IMR-90 (cell line): ENCODE results near the gene HOXB1. TPM values are rescaled to one million over a fixed set of nuclear protein-coding genes. Genes with fewer than 3 reads are reported as not detected.

Source experiments
- ATAC-seq: fragments of 200-7000 bp; cut with Tn5 transposase; 2 replicates; pipeline ENCODE4 v1.9.1; 2020; ENCODE audit warnings: low read depth, mild to moderate bottlenecking, moderate library complexity
- BruUV-seq: library from RNA; stranded (reverse); fragments of 400-500 nt; replicated peaks from 2 replicates; lab custom pipeline; 2021; lab: Mats Ljungman, UMichigan
- CTCF ChIA-PET: fragments of 300-600 bp; formaldehyde crosslinking; extraction: SDS; loops from one replicate; lab custom pipeline; 2021; ENCODE audit warnings: antibody characterized with exemption; lab: Yijun Ruan, JAX
- POLR2A ChIA-PET: fragments of 300-600 bp; sonication (Branson Sonifier 250); formaldehyde crosslinking; loops from one replicate; lab custom pipeline; 2022; ENCODE audit warnings: antibody characterized with exemption; ENCODE audit not compliant: unreplicated experiment; lab: Charles Lee
- DNase-seq: peaks from one replicate; pipeline ENCODE4 v3.0.0; 2013
- H2AFZ ChIP-seq: replicated peaks from 2 replicates; pipeline ENCODE3; 2013; ENCODE audit warnings: low read length, mild to moderate bottlenecking; ENCODE audit not compliant: poor library complexity
- H2AK5ac ChIP-seq: 2 replicates; pipeline ENCODE4 v1.6.1; 2013; ENCODE audit warnings: low read depth, low read length, inconsistent platforms
- H2AK9ac ChIP-seq: replicated peaks from 2 replicates; pipeline ENCODE3; 2013; ENCODE audit warnings: mild to moderate bottlenecking, low read depth, low read length, moderate library complexity; ENCODE audit not compliant: poor library complexity
- H2BK120ac ChIP-seq: 2 replicates; pipeline ENCODE4 v1.6.1; 2013; ENCODE audit warnings: low read depth, low read length, inconsistent platforms
- H2BK15ac ChIP-seq: 3 replicates; pipeline ENCODE4 v1.6.1; 2013; ENCODE audit warnings: low read depth, low read length, inconsistent platforms
- H2BK20ac ChIP-seq: 2 replicates; pipeline ENCODE4 v1.6.1; 2013; ENCODE audit warnings: low read depth, mild to moderate bottlenecking, inconsistent platforms, low read length, moderate library complexity
- H2BK5ac ChIP-seq: 2 replicates; pipeline ENCODE4 v1.6.1; 2013; ENCODE audit warnings: mild to moderate bottlenecking, low read depth, low read length, inconsistent platforms; ENCODE audit not compliant: poor library complexity, severe bottlenecking
- H3K14ac ChIP-seq: replicated peaks from 2 replicates; pipeline ENCODE4 v1.6.1; 2013; ENCODE audit warnings: low read depth, low read length, inconsistent platforms
- H3K18ac ChIP-seq: 2 replicates; pipeline ENCODE4 v1.6.1; 2013; ENCODE audit warnings: low read depth, low read length, control low read depth
- H3K23ac ChIP-seq: 2 replicates; pipeline ENCODE4 v1.6.1; 2013; ENCODE audit warnings: low read depth, low read length, inconsistent platforms
- H3K27ac ChIP-seq: 2 replicates; pipeline ENCODE4 v1.5.1; 2013; ENCODE audit warnings: mild to moderate bottlenecking, control low read depth, low read length; ENCODE audit not compliant: insufficient read depth
- H3K27me3 ChIP-seq: 2 replicates; pipeline ENCODE4 v1.6.1; 2013; ENCODE audit warnings: low read length; ENCODE audit not compliant: control insufficient read depth, insufficient read depth
- H3K36me3 ChIP-seq: 2 replicates; pipeline ENCODE4 v1.6.1; 2013; ENCODE audit warnings: low read length, mixed read lengths; ENCODE audit not compliant: control insufficient read depth, insufficient read depth
- H3K4ac ChIP-seq: 2 replicates; pipeline ENCODE4 v1.6.1; 2013; ENCODE audit warnings: low read depth, low read length, inconsistent platforms
- H3K4me1 ChIP-seq: 2 replicates; pipeline ENCODE4 v1.6.1; 2013; ENCODE audit warnings: low read length, mixed read lengths; ENCODE audit not compliant: control insufficient read depth, insufficient read depth
- H3K4me2 ChIP-seq: 2 replicates; pipeline ENCODE4 v1.6.1; 2013; ENCODE audit warnings: low read depth, mild to moderate bottlenecking, control low read depth, low read length, moderate library complexity
- H3K4me3 ChIP-seq: 2 replicates; pipeline ENCODE4 v1.5.1; 2013; ENCODE audit warnings: low read depth, mild to moderate bottlenecking, control low read depth, low read length, moderate library complexity; ENCODE audit not compliant: insufficient read depth
- H3K56ac ChIP-seq: 2 replicates; pipeline ENCODE4 v1.6.1; 2013; ENCODE audit warnings: low read length, inconsistent platforms; ENCODE audit not compliant: insufficient read depth; ENCODE audit errors: extremely low read depth
- H3K79me1 ChIP-seq, 2 experiments: 2 replicates each; pipeline ENCODE4 v1.6.1; 2013; ENCODE audit warnings: low read length in 2 of 2, inconsistent platforms in 1 of 2, low read depth in 1 of 2
- H3K9ac ChIP-seq: 2 replicates; pipeline ENCODE4 v1.6.1; 2013; ENCODE audit warnings: low read depth, low read length, control low read depth
- H3K9me1 ChIP-seq: 2 replicates; pipeline ENCODE4 v1.6.1; 2013; ENCODE audit warnings: low read length, inconsistent platforms; ENCODE audit not compliant: insufficient read depth
- H3K9me3 ChIP-seq: 2 replicates; pipeline ENCODE4 v1.6.1; 2013; ENCODE audit warnings: low read length; ENCODE audit not compliant: control insufficient read depth, insufficient read depth
- H4K20me1 ChIP-seq: 2 replicates; pipeline ENCODE4 v1.6.1; 2013; ENCODE audit warnings: low read length, inconsistent platforms; ENCODE audit not compliant: insufficient read depth
- H4K5ac ChIP-seq: 2 replicates; pipeline ENCODE4 v1.6.1; 2013; ENCODE audit warnings: mild to moderate bottlenecking, low read depth, low read length, control low read depth
- H4K8ac ChIP-seq, 2 experiments: 2 replicates each; pipeline ENCODE4 v1.6.1; 2013; ENCODE audit warnings: low read depth in 2 of 2, low read length in 2 of 2, control low read depth in 1 of 2, inconsistent platforms in 1 of 2
- H4K91ac ChIP-seq: 2 replicates; pipeline ENCODE4 v1.6.1; 2013; ENCODE audit warnings: low read depth, low read length, inconsistent platforms; ENCODE audit not compliant: insufficient read depth
- NFE2L2 ChIP-seq: fragments of 150-350 bp; IDR thresholded peaks from 2 replicates; pipeline ENCODE4 v1.6.1; 2016; ENCODE audit warnings: low read depth, mild to moderate bottlenecking, low read length
- USF2 ChIP-seq: fragments of 150-350 bp; IDR thresholded peaks from 2 replicates; pipeline ENCODE4 v1.6.1; 2017; ENCODE audit warnings: mild to moderate bottlenecking, antibody characterized with exemption, low read length, low read depth
- WGBS, 2 experiments: methylation state at CpG; one replicate each; pipeline versions ENCODE4 v1.1.5 to v1.1.7; 2013; ENCODE audit warnings: missing lambda C conversion rate in 2 of 2; ENCODE audit not compliant: insufficient read length in 1 of 2; ENCODE audit errors: extremely low coverage in 2 of 2; 5-methylcytosine and 5-hydroxymethylcytosine counted together
- dilution Hi-C: fragments of 300-500 bp; cut with HindIII; formaldehyde crosslinking; loops from one replicate; pipeline ENCODE4 v1.14.3; 2018; ENCODE audit warnings: low sequenced_read_pairs; ENCODE audit not compliant: unreplicated experiment
- in situ Hi-C: fragments of 300-500 bp; cut with MboI; formaldehyde crosslinking; loops from 3 replicates; pipeline ENCODE4 v1.14.3; 2019; ENCODE audit warnings: low sequenced_read_pairs, inconsistent platforms, mixed read lengths
- intact Hi-C: fragments of 100-400 bp; cut with micrococcal nuclease; formaldehyde crosslinking; loops from 2 replicates; pipeline ENCODE4 v1.10.0; 2022
- polyA plus RNA-seq, 3 experiments: library from polyadenylated mRNA; depleted of rRNA; stranded (reverse); fragments of >200 nt; gene quantifications; 2 replicates each; pipeline ENCODE4 v1.2.3, GENCODE V29; 2012; ENCODE audit warnings: low replicate concordance in 1 of 3
- total RNA-seq: library from RNA; depleted of rRNA; stranded (reverse); fragments of >200 nt; gene quantifications from 2 replicates; pipeline ENCODE4 v1.2.3, GENCODE V29; 2012

HOXB1 gene
- total and polyA plus RNA-seq, 2 of the 4 experiments (the other 2 are of a cell fraction): not detected

- TF ChIP-seq USF2: no peak
Measured at GRCh38 chr17:48551596-48552465, 21.0 kb upstream of the HOXB1 start (continued).

- peaks cover 4 to 16% of the 10 kb centered on the region in 2 experiments; a peak in 2 of 4 replicates for H3K79me1 ChIP-seq
- DNase-seq (peak; percentile 42), ATAC-seq (no peak)
- peak overlapping the region; percentile 68 for H3K4me2 ChIP-seq
- H2AFZ ChIP-seq: no peak overlapping the region
- H2BK5ac ChIP-seq: peak overlapping the region; percentile 93
- peak overlapping the region; percentile 40 for H3K18ac ChIP-seq
- H2BK15ac ChIP-seq: no peak overlapping the region; the same call in 2 of the 3 replicates
- H3K4me1 ChIP-seq: peaks cover 42% of the 10 kb centered on the region
- peak overlapping the region; percentile 96 for H3K27ac ChIP-seq
- peak overlapping the region; percentile 66 for H2AK9ac ChIP-seq
- H3K4me3 ChIP-seq: no peak overlapping the region
- no peak for TF ChIP-seq NFE2L2
- peak overlapping the region; percentile 59 for H2AK5ac ChIP-seq
- no TSS peak for BruUV-seq
- H3K14ac ChIP-seq: peak overlapping the region; percentile 83
- WGBS, 2 experiments: no CpG with 5 or more reads among the region's 19 CpGs
- no peaks in the 10 kb centered on the region for H3K27me3 ChIP-seq
- intact Hi-C loops (no loop called here), dilution Hi-C loops (no loop called here), in situ Hi-C loops (no loop called here)
- H4K8ac ChIP-seq: peak overlapping the region; percentile 76 to 89; a peak in 3 of 4 replicates
- 0 out of 2 replicates have a peak overlapping the region, but pooled peaks have one; percentile 73 for H3K56ac ChIP-seq
- peaks cover 33% of the 10 kb centered on the region for H3K36me3 ChIP-seq
- H2BK120ac ChIP-seq: peak overlapping the region; percentile 89
- peak overlapping the region; percentile 9; the same call in 1 of the 2 replicates for H4K5ac ChIP-seq
- H3K9ac ChIP-seq: peak overlapping the region; percentile 73
- H3K4ac ChIP-seq: peak overlapping the region; percentile 94
- peak overlapping the region; percentile 91 for H3K23ac ChIP-seq
- no peaks in the 10 kb centered on the region for H4K20me1 ChIP-seq
- H2BK20ac ChIP-seq: peak overlapping the region; percentile 26; the same call in 1 of the 2 replicates
- H3K9me3 ChIP-seq: no peaks in the 10 kb centered on the region
- H4K91ac ChIP-seq: peak overlapping the region; percentile 88
- H3K9me1 ChIP-seq: no peaks in the 10 kb centered on the region
- CTCF ChIA-PET: no interaction called here
- POLR2A ChIA-PET: no interaction called here
Measured at GRCh38 chr17:48551214-48551555, 20.4 kb upstream of the HOXB1 start.
